Ectodermal cell (in vitro differentiated cells): Measurements from ENCODE around the gene PBX4.

Experiments
- H3K27ac ChIP-seq: 2 replicates; pipeline ENCODE4 v1.7.0; 2013; ENCODE audit warnings: mild to moderate bottlenecking, low read depth, low read length; ENCODE audit not compliant: insufficient read depth, poor library complexity, severe bottlenecking
- H3K27me3 ChIP-seq: 2 replicates; pipeline ENCODE4 v1.7.0; 2013; ENCODE audit warnings: mild to moderate bottlenecking, low read length; ENCODE audit not compliant: insufficient read depth, control insufficient read depth, poor library complexity, severe bottlenecking
- H3K36me3 ChIP-seq: one replicate; pipeline ENCODE4 v1.7.0; 2013; ENCODE audit warnings: low read length; ENCODE audit not compliant: control insufficient read depth, insufficient read depth
- H3K4me1 ChIP-seq: one replicate; pipeline ENCODE4 v1.7.0; 2013; ENCODE audit warnings: low read length; ENCODE audit not compliant: control insufficient read depth, insufficient read depth
- H3K4me3 ChIP-seq: 2 replicates; pipeline ENCODE4 v1.7.0; 2013; ENCODE audit warnings: low read depth, low read length, control low read depth; ENCODE audit not compliant: insufficient read depth
- H3K9me3 ChIP-seq: 2 replicates; pipeline ENCODE4 v1.7.0; 2013; ENCODE audit warnings: mild to moderate bottlenecking, low read length, moderate library complexity; ENCODE audit not compliant: control insufficient read depth
- WGBS, 2 experiments: methylation state at CpG; one replicate each; pipeline ENCODE4 v1.1.7; 2013; ENCODE audit warnings: missing lambda C conversion rate in 2 of 2; 5-methylcytosine and 5-hydroxymethylcytosine counted together

PBX4 gene

GRCh38 chr19:19591133-19591825 lies 27.2 kb downstream of the PBX4 start:
- H3K4me3 ChIP-seq, result no peak overlapping the region
- H3K27ac ChIP-seq, result no peak overlapping the region
- H3K9me3 ChIP-seq, result no peaks in the 10 kb centered on the region
- no peaks in the 10 kb centered on the region for H3K27me3 ChIP-seq
- 48 to 53% methylated on average over 13 of the region's 13 CpGs for WGBS, 2 experiments
- peaks cover 6% of the 10 kb centered on the region for H3K4me1 ChIP-seq
- no peaks in the 10 kb centered on the region for H3K36me3 ChIP-seq

DNA sequence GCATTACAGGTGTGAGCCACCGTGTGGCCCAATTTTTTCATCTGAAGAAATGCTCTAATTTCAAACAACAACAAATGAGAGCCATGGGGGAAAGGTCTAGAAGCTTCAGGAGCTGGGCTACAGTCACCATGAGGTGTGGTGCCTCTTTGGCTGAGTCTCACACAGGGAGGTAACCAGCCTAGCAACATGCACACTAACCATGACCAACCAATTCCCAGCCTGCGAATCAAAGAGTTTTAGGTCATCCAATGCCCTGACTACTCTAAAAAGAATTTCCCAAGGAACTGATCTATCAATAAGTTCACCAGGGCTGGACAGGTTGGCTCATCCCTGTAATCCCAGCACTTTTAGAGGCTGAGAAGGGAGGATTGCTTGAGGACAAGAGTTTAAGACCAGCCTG lies 29.9 kb downstream of the PBX4 start:
- Histone ChIP-seq H3K4me3 (no peak overlapping the region), H3K9me3 (no peaks in the 10 kb centered on the region), H3K4me1 (peaks cover 6% of the 10 kb centered on the region), H3K27me3 (no peaks in the 10 kb centered on the region), H3K27ac (no peak overlapping the region), H3K36me3 (no peaks in the 10 kb centered on the region)
- 91 to 93% methylated on average over 2 of the region's 2 CpGs for WGBS, 2 experiments

DNA sequence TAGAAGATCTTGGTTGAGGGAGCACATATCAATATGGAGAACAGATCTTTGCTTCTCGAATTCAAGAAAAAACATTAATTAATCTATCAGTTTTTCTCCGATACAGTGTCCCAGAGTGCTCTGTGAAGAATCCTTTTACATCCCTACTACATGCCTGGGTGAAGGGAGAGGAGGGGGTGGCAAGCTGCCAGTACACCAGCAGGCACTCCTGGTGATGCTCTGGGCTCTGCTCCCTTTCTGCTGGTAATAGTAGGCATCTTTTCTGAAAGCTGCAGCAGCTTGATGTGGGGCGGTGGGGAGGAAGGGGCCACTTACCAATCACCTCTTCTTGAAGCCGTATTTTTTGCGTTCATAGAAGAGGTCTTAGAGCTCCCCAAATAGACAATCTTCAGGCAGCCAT lies 30.7 kb downstream of the PBX4 start:
- Histone ChIP-seq H3K4me1 (peaks cover 6% of the 10 kb centered on the region), H3K36me3 (no peaks in the 10 kb centered on the region), H3K9me3 (no peaks in the 10 kb centered on the region), H3K27ac (no peak overlapping the region), H3K27me3 (no peaks in the 10 kb centered on the region), H3K4me3 (no peak overlapping the region)
- 88 to 97% methylated on average over 5 of the region's 5 CpGs for WGBS, 2 experiments

- peaks cover 17% of the 10 kb centered on the region for H3K4me1 ChIP-seq
- no peaks in the 10 kb centered on the region for H3K9me3 ChIP-seq
- H3K27me3 ChIP-seq, result no peaks in the 10 kb centered on the region
- no peak overlapping the region for H3K27ac ChIP-seq
- no peak overlapping the region for H3K4me3 ChIP-seq
- WGBS, 2 experiments, result 90 to 92% methylated on average over 6 of the region's 6 CpGs
- no peaks in the 10 kb centered on the region for H3K36me3 ChIP-seq
Measured at GRCh38 chr19:19584356-19584755, 34.1 kb downstream of the PBX4 start.

- WGBS, 2 experiments, result 89 to 90% methylated on average over 6 of the region's 6 CpGs
- no peaks in the 10 kb centered on the region for H3K27me3 ChIP-seq
- H3K27ac ChIP-seq, result no peak overlapping the region
- no peaks in the 10 kb centered on the region for H3K9me3 ChIP-seq
- H3K4me1 ChIP-seq, result peaks cover 18% of the 10 kb centered on the region
- no peak overlapping the region for H3K4me3 ChIP-seq
- no peaks in the 10 kb centered on the region for H3K36me3 ChIP-seq
Measured at GRCh38 chr19:19582471-19582870, 36.0 kb downstream of the PBX4 start.

- Histone ChIP-seq H3K4me1 (peaks cover 18% of the 10 kb centered on the region), H3K27me3 (no peaks in the 10 kb centered on the region), H3K36me3 (no peaks in the 10 kb centered on the region), H3K27ac (no peak overlapping the region), H3K9me3 (no peaks in the 10 kb centered on the region), H3K4me3 (no peak overlapping the region)
- WGBS, 2 experiments, result 96 to 97% methylated on average over 13 of the region's 13 CpGs
Measured at GRCh38 chr19:19581391-19581790, 37.1 kb downstream of the PBX4 start.

GRCh38 chr19:19580418-19580817 lies 38.1 kb downstream of the PBX4 start:
- Histone ChIP-seq H3K4me1 (peaks cover 24% of the 10 kb centered on the region), H3K4me3 (no peak overlapping the region), H3K27ac (no peak overlapping the region), H3K27me3 (no peaks in the 10 kb centered on the region), H3K36me3 (no peaks in the 10 kb centered on the region), H3K9me3 (no peaks in the 10 kb centered on the region)
- 93 to 96% methylated on average over 4 of the region's 4 CpGs for WGBS, 2 experiments

DNA sequence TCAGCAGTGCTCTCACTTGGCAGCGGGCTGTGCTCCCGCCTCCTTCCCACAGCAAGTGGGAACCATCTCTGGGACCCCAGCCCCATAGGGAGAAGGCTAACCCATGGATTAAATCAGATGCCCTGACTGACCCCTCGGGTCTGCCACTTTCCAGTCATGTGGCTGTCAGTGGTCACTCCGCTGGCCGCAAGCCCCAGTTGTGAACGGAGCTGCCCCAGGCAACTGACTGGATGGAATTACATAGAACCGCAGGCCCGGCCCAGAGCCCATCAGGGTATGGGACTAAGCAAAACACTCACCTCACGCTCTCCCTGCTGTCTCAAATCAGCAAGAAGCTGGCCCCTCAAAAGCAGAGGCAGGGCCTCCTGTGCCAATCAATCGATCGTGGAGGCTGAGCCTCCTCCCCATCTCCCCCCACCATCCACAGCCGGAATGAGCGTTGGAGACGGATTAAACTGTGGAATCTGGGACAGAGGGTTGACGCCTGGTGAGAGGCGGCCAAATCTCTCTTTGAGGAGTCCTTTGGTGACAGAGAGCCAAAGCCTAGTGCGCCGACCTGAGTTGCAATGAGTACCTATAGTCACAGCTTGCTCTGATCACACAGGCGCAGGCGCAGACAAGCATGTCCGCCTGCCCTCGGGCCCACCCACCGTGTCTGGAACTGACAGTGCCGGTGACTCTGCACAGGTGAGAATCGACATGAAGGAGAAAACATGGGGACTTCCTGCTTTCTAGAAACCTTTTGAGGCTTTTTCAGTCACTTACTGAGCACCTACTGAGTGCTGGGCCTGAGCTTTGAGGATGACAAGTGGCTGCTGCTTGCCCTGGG lies 38.7 kb downstream of the PBX4 start:
- Histone ChIP-seq H3K36me3 (no peaks in the 10 kb centered on the region), H3K27ac (no peak overlapping the region), H3K4me3 (no peak overlapping the region), H3K27me3 (no peaks in the 10 kb centered on the region), H3K4me1 (peaks cover 26% of the 10 kb centered on the region), H3K9me3 (no peaks in the 10 kb centered on the region)
- WGBS, 2 experiments, result 86 to 88% methylated on average over 25 of the region's 25 CpGs

- no peak overlapping the region for H3K27ac ChIP-seq
- H3K36me3 ChIP-seq, result no peaks in the 10 kb centered on the region
- WGBS, 2 experiments, result 89 to 95% methylated on average over 6 of the region's 6 CpGs
- no peak overlapping the region for H3K4me3 ChIP-seq
- peaks cover 26% of the 10 kb centered on the region for H3K4me1 ChIP-seq
- H3K27me3 ChIP-seq, result no peaks in the 10 kb centered on the region
- H3K9me3 ChIP-seq, result no peaks in the 10 kb centered on the region
Measured at GRCh38 chr19:19578252-19578651, 40.2 kb downstream of the PBX4 start.

GRCh38 chr19:19575411-19575810 lies 43.1 kb downstream of the PBX4 start:
- H3K27ac ChIP-seq, result peak overlapping the region; percentile 36
- 29 to 40% methylated on average over 6 of the region's 6 CpGs for WGBS, 2 experiments

More at GRCh38 chr19:19575411-19575810, 43.1 kb downstream of the PBX4 start:
- H3K9me3 ChIP-seq, result no peaks in the 10 kb centered on the region
- peaks cover 18% of the 10 kb centered on the region for H3K4me1 ChIP-seq
- H3K27me3 ChIP-seq, result no peaks in the 10 kb centered on the region
- no peak overlapping the region for H3K4me3 ChIP-seq
- H3K36me3 ChIP-seq, result no peaks in the 10 kb centered on the region
